ENCODE measurements around the gene CFLAR. TPM values are rescaled to one million over a fixed set of nuclear protein-coding genes. Genes with fewer than 3 reads are reported as not detected.

The CFLAR gene
- total and polyA plus RNA-seq, 2 of the 13 experiments (the other 11 are each of a cell fraction or from before 2014, with no cell fraction given), result 43.8 to 92.1 TPM

DNA sequence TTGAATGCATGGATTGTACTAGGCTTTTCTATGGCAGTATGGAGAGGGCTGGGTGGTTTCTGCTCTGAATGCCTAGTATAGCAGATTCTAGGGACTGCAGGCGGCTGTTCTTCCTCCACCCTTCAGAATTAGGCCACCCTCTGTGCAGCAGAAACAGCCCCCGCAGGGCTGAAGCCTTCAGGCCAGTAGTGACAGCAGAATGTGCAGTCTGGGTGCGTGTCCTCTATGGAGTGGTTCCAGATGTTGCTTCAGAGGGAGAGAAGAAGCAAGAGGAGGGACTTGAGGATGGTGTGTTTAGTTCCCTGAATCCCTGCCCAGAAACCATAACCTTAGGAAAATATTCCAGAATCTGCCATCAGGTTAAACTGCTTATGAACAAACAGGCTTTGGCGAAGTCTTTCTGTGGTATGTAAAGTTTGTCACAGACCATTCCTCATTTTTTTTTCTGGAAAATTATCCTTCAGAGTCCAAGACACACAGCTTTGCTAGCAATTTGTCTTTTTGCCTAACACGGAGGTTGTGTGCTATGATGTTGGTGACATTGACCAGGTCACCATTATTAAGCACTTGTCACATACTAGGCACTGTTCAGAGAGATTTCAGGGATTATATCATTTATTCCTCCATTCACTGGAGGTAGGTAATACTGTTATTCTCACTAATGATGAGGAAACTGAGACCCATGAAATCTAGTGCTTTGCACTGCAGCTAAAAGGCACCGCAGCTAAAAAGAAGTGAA lies 88.1 kb downstream of the CFLAR start (continued):
- TF ChIP-seq ZNF766 (CRISPR knock-in tag; IDR thresholded peaks at IDR 0.05; ENCODE audit: borderline replicate concordance) (no peak), SMAD3 (CRISPR knock-in tag; IDR thresholded peaks at IDR 0.05) (no peak), ZNF556 (CRISPR knock-in tag; IDR thresholded peaks at IDR 0.05; ENCODE audit: borderline replicate concordance) (0 out of 2 replicates have a peak, but pooled peaks have one; percentile 56), ZNF264 (CRISPR knock-in tag; IDR thresholded peaks at IDR 0.05) (no peak), ATRX (CRISPR knock-in tag; IDR thresholded peaks at IDR 0.05; ENCODE audit: borderline replicate concordance) (no peak), RBM22 (optimal IDR thresholded peaks at IDR 0.05; ENCODE audit: low read length) (peak; percentile 60), KLF6 (CRISPR knock-in tag; IDR thresholded peaks at IDR 0.05) (no peak), NFYB (CRISPR knock-in tag; IDR thresholded peaks at IDR 0.05) (no peak), ZNF674 (CRISPR knock-in tag; IDR thresholded peaks at IDR 0.05; ENCODE audit: low read depth) (no peak), CCAR2 (optimal IDR thresholded peaks at IDR 0.05; ENCODE audit: low read depth, low read length) (no peak), ZSCAN9 (CRISPR knock-in tag; IDR thresholded peaks at IDR 0.05; ENCODE audit: borderline replicate concordance) (no peak), MXI1 (IDR thresholded peaks at IDR 0.05; ENCODE audit: borderline replicate concordance, low read depth, low read length) (no peak), ZMYM2 (CRISPR knock-in tag; IDR thresholded peaks at IDR 0.05) (no peak), CCDC6 (CRISPR knock-in tag; IDR thresholded peaks at IDR 0.05) (peak; percentile 8; the same call in 1 of the 2 replicates), ZNF224 (CRISPR knock-in tag; IDR thresholded peaks at IDR 0.05) (0 out of 2 replicates have a peak, but pooled peaks have one; percentile 64), ZNF10 (CRISPR knock-in tag; IDR thresholded peaks at IDR 0.05; ENCODE audit: borderline replicate concordance, low read depth) (no peak), CC2D1A (CRISPR knock-in tag; IDR thresholded peaks at IDR 0.05) (no peak), ZNF484 (CRISPR knock-in tag; IDR thresholded peaks at IDR 0.05; ENCODE audit: borderline replicate concordance, low read depth) (no peak), TBX3 (IDR thresholded peaks at IDR 0.05; ENCODE audit: borderline replicate concordance) (no peak), ZNF720 (CRISPR knock-in tag; IDR thresholded peaks at IDR 0.05) (no peak), ZNF660 (CRISPR knock-in tag; IDR thresholded peaks at IDR 0.05; ENCODE audit: borderline replicate concordance, low read depth) (no peak), ZNF136 (CRISPR knock-in tag; IDR thresholded peaks at IDR 0.05; ENCODE audit: low read depth) (no peak), IKZF1 (IDR thresholded peaks at IDR 0.05) (no peak), NFIC (IDR thresholded peaks at IDR 0.05; ENCODE audit: low read length) (no peak), ZNF30 (CRISPR knock-in tag; IDR thresholded peaks at IDR 0.05) (no peak), ZNF251 (CRISPR knock-in tag; IDR thresholded peaks at IDR 0.05) (no peak)
- TF ChIP-seq, protein P1, sequence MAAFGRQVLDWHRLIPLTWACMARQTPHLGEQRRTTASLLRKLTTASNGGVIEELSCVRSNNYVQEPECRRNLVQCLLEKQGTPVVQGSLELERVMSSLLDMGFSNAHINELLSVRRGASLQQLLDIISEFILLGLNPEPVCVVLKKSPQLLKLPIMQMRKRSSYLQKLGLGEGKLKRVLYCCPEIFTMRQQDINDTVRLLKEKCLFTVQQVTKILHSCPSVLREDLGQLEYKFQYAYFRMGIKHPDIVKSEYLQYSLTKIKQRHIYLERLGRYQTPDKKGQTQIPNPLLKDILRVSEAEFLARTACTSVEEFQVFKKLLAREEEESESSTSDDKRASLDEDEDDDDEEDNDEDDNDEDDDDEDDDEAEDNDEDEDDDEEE (CRISPR knock-in tag; IDR thresholded peaks at IDR 0.05), result no peak
- TF ChIP-seq, protein P2, sequence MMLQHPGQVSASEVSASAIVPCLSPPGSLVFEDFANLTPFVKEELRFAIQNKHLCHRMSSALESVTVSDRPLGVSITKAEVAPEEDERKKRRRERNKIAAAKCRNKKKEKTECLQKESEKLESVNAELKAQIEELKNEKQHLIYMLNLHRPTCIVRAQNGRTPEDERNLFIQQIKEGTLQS (CRISPR knock-in tag; IDR thresholded peaks at IDR 0.05), result no peak
- TF ChIP-seq, protein P3, sequence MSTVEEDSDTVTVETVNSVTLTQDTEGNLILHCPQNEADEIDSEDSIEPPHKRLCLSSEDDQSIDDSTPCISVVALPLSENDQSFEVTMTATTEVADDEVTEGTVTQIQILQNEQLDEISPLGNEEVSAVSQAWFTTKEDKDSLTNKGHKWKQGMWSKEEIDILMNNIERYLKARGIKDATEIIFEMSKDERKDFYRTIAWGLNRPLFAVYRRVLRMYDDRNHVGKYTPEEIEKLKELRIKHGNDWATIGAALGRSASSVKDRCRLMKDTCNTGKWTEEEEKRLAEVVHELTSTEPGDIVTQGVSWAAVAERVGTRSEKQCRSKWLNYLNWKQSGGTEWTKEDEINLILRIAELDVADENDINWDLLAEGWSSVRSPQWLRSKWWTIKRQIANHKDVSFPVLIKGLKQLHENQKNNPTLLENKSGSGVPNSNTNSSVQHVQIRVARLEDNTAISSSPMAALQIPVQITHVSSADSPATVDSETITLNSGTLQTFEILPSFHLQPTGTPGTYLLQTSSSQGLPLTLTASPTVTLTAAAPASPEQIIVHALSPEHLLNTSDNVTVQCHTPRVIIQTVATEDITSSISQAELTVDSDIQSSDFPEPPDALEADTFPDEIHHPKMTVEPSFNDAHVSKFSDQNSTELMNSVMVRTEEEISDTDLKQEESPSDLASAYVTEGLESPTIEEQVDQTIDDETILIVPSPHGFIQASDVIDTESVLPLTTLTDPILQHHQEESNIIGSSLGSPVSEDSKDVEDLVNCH (CRISPR knock-in tag; IDR thresholded peaks at IDR 0.05), result 0 out of 2 replicates have a peak, but pooled peaks have one; percentile 39
